GM21360 (cell line): ENCODE results near the gene POU2AF1.
"Not testable (repeated sequence)": the region's sequence is repeated elsewhere in the genome, so short reads cannot be mapped to it uniquely, and the experiment has no call there.

ENCODE experiments used
- ATAC-seq: cut with Tn5 transposase; IDR thresholded peaks from one replicate; pipeline ENCODE4 v1.9.1; 2021; ENCODE audit warnings: mild to moderate bottlenecking, moderate library complexity; ENCODE audit not compliant: unreplicated experiment

Gene POU2AF1

DNA sequence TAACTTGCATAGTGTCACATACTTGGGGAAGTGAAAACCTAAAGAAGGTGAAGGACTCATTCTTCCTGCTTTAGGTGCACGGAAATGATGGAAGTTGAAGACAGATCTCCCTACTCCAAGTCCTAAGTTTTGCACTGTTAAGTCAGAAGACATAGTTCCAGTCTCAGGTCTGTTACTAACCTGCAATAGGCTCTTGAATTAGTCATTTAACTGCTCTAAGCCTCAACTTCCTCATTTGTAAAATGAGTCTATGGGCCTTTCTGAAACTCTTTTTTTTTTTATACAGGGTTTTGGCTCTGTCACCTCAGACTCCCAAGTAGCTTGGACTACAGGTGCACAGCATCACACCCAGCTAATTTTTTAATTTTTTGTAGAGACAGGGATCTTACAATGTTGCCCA, 30.8 kb upstream of the POU2AF1 start:
- peak; percentile 48 for ATAC-seq

DNA sequence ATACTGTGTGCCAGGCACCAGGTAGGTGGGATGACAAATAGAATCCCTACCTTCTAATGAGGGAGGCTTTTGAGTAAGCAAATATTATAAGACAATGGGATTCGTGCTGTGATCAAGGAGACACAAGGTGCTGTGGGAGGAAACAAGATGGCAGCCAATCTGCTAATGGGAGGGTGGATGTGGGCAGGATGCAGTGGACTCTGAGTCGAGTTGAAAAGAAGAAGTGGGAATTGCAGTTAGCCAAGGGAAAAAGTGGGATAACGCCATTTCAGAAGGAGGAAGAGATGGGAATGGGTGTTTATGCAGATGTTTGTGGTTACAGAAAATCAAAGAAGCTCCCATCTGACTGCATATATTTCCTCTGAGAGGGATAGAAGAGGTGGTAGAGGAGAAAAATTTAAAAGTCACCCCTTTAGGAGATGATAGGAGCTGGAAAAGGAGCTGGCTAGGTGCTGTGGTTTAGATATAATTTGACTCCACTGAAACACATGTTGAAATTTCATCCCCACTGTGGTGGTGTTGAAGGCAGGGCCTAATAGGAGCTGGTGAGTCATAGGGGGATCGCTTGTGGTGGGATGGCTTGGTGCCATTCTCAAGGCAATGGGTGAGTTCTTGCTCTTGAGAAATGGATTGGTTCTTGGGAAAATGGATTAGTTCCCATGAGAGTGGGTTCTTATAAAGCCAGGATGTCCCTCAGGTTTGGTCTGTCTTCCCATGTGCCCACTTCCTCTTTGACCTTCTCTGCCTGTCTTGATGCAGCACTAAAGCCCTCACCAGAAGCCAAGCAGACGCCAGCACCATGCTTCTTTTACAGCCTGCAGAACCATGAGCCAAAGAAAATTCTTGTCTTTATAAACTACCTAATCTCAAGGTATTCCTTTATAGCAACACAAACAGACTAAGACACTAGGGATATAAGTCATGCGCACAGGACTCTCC, 30.0 kb upstream of the POU2AF1 start:
- ATAC-seq: peak; percentile 38

DNA sequence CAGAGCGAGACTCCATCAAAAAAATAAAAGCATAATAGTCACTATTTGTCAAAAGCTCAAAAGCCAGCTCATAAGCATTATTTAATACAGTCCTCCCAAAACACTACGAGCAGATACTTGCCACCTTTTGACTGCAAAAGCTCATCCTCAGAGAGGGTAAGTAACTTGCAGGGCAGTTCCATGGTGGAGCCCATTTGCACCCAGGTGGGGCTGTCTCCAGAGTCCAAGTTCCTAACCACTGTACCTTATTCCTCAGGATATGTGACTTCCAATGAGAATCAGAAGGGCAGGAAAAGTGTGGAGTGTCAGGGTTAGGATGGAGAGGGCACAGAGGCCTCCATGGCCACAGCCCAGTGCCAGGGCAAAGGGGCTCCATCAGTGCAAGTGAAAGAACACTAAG, 28.6 kb upstream of the POU2AF1 start:
- ATAC-seq: no peak

DNA sequence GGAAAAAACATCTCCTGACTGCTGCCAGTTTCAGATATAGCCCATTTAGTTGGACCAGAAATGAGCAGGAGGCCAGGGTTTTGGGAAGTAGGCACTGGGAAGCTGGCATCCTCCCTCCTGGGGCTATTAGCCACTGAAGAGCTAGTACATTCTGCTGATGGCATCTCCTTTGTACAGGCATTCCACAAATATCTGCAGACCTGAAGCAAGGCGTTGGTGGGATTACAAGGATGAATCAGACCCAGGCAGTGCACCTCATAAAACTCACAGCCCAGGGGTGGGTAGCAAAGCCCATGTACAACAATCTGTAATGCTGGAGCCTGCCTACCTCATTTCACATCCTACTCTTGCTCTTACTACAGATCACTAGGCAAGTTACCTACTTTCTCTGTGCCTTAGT, 27.5 kb upstream of the POU2AF1 start:
- ATAC-seq: no peak

DNA sequence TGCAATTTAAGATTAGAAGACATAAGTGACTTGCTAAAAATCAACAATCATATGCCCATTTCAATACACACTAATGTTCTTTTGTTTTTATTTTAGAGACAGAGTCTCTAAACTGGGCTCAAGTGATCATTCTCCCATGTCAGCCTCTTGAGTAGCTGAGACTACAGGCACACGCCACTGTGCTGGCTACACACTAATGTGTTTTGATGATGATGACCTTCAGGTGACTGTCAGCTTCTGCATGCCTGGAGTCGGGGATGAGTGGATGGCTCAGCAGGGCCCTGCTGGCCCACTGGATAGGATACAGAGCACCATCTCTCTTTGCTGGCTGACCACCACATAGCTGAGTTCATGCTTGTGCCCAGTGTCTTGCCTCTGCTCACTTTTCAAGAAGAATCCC, 27.0 kb upstream of the POU2AF1 start:
- no peak for ATAC-seq

DNA sequence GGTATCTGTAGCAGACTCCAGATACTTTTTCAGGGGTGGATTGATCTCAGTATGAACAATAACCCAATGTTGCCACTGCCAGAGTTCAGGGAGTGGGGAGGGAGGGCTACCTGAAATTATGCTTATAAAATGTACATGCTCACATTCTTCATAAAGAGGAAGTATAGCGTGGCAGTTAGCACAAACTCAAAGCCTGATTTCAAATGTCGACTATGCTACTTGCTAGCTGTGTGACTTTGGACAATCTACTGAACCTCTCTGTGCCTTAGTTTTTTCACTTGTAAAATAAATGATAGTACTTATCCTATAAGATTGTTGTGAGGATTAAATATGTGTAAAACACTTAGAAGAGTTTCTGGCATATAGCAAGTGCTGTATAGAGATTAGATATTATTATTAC, 26.5 kb upstream of the POU2AF1 start:
- no peak for ATAC-seq

DNA sequence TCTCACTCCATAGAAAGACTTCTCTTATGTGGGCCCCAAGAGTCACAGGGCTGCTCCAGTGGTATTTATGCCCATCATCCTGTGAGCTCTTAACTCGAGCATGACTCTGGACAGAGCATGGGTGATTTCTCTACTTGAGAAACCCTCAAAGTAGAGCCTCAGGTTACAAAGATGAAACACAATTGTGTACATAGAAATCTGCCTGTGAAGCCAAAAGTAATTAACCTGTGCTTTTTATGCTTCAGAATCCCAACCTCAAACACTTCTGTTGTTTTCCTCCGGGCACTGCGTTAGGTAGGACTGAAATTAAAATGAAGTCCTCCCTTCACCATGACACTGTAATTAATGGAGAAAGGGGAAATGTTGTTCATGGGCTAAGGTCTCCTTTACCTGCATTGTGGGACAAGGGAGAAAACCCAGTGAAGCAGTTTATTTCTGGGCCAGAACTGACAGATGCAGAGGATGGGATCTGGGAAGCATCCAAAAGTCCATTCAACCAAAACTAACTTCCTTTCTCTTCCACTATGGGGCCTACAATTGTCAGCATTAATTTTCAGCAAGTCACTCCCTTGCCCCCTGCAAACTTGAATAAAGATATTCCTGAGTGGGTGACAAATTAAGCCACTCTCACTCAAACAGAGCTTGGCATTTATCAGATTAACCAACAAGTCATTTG, 24.1 kb upstream of the POU2AF1 start:
- ATAC-seq: no peak

DNA sequence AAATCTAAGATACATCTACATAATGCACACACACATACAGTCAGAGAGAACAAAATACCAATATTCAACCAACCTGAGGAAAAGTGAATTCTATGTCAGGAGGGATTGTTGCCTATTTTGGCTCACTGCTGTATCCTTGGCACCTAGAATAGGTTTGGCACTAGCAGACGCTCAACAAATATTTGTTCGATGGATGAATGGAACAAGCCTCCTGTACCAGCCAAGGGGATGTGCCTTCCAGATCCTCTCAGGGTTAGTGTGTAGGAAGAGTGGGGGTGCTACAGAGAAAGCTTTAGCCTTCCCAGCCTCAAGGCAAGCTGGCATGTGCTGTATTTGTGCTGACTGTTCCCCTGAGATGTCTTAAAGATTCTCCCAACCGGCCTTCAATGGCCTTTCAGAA, 23.3 kb upstream of the POU2AF1 start:
- ATAC-seq: no peak

DNA sequence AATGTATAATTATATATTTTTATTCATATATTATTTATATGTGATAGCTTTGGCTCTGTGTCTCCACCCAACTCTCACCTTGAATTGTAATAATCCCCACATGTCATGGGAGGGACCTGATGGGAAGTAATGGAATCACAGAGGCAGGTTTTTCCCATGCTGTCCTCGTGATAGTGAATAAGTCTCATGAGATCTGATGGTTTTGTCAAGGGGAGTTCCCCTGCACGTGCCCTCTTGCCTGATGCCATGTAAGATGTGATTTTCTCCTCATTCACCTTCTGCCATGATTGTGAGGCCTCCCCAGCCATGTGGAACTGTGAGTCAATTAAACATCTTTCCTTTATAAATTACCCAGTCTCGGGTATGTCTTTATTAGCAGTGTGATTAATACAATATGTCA, 22.9 kb upstream of the POU2AF1 start:
- ATAC-seq: not testable (repeated sequence)

DNA sequence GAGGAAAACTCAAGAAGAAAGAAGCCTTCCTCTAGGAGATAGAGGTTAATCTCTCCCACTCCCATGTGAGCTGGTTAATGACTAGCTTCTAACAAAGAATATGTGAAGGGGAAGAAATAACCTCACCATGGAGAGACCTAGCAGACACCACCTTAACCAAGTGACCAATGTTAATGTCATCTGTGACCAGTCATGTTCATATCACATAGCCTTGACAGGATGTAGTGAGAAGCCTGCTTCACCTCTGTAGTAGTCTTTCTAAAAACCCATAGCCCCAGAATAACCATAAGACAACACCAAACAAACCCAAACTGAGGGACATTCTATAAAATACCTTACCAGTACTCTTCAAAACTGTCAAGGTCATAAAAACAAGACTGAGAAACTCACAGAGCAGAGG, 21.5 kb upstream of the POU2AF1 start:
- no peak for ATAC-seq

DNA sequence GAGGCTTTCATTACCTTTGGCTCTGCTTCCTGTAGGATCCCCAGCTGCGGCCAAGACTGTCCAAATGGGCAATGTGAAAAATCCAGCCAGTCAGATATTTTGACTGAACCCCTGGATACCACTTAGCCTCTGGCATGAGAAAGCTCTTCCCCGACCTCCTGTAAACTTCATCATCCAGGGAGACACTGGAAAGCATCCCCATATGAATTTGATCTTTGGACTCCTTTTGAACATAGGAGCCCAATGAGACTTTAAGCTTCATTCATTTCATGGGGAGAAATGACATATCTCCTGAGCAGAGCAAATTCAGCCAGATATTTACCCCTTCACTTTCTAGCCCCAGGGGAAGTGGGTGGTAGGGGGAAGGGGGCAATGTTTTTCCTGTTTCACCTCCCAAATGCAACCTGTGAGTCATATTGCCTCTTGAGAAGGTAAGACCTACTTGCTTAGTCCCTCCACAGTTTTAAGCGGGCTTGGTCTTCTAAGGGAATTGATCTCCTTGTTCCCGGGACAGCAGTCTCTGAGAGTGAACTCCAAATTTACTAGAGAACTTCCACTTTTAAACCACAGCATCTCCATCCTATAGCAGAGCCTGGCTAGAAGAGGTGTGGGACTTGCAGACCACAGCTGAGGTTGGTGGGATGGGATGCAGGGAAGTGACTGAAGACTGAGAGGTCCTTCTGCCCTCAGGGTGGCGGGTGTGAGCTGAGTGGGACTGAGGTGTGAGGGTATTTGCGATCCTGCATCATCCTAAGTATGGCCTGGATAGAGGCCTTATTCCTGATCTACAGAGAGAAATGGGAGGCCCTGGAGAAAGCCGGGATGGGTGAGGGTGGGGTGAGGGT, 20.3 kb upstream of the POU2AF1 start:
- ATAC-seq: no peak

DNA sequence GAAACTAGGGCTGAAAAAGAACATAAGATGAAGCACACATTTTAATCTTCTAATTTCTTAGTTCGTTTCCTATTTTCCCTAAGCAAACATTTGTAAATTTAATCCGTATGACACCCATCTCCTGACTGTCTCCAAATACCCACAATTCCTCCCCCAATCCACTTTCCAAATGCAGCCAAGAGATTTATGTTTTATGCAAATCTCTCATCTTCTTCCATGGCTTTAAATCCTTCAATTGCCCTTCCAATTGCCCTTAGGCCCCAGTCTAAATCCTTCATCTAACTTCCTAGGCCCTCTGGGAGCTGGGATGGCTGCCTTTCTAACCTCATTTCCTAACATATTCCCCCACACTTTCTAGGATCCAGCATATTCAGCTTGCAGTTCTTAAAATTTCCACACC, 18.0 kb upstream of the POU2AF1 start:
- ATAC-seq: no peak

DNA sequence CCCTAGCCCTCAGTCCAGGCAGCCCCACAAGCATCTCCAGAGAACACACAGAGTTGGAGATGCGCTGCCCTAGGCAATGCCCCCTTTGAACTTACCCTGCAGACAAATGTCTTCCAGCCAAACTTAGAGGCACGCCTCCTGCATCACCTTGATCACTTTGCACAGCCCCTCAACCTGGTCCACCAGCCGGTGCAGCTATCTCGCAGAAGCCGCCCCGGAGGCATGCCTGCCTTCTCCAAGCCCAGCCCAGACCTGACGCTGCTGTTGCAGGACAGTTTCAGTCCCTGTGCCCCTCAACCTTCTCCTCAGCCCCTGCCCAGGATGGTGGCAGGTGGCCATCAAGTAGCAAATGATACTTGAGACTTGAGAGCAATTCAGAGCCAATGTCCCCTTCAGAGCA, 16.7 kb upstream of the POU2AF1 start:
- no peak for ATAC-seq

DNA sequence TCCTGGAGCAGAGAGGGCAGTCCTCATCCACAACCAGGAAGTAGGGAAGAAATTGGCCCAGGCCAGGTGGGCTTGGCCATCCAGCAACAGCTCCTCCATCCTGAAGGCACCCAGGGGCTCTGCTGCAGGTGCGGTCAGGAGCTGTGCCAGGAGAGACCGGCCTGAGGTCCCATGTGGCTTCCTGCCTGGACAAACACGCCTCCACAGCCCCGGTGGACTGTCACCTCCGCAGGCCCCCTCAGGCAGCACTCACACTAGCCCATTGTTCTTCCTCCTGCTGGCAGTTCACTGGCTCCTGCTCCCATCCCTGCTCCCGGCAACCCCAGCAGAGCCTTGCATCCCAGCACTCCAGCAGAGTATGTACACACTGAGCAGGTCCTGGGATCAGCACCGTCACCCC, 16.0 kb upstream of the POU2AF1 start:
- ATAC-seq: no peak

DNA sequence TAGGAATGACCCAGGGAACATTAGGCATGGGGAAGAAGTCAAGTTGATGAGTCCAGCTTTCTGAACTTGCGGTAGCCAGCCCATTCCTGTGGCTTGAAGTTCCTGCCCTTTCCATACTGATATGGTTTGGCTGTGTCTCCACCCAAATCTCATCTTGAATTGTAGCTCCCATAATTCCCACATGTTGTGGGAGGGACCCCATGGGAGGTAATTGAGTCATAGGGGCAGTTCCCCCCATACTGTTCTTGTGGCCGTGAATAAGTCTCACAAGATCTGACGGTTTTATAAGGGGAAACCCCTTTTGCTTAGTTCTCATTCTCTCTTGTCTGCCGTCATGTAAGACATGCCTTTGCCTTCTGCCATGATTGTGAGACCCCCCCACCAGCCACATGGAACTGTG, 15.1 kb upstream of the POU2AF1 start:
- not testable (repeated sequence) for ATAC-seq

DNA sequence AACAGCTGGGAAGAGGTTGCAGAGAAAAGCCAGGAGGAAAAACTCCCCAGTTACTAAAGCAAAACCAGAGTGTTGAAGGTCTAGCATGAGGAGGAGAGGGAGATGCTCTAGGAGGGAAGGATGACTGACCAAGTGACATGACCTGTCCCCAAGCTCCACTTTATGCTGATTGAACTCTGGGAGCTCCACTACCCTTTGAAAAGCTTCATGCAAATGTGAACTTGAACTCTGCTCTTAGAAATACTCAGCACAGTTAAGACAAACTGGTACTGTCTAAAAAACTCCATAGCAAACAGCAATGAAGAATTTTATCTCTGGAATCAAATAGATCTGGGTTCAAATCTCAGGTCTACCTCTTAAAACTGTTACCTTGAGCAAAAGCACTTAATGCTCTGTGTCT, 14.5 kb upstream of the POU2AF1 start:
- ATAC-seq: no peak

DNA sequence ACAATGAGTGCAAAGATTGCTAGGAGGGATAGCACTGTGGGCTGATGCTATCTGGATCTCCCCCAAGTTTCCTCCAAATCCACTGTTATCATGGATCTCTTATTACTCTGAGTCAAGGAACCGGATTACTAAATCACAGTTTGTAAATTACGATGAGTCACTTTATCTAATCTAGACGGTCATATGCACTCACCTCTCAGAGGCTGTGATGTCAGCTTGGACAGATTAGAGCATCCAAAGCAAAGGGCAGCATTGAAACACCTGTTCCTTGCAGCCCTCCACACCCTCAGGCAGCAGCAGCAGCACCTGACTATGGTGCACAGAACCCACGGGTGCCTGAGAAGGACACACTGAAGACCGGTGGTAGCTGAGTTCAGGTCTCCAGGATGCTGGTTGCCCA, 14.0 kb upstream of the POU2AF1 start:
- ATAC-seq: no peak

DNA sequence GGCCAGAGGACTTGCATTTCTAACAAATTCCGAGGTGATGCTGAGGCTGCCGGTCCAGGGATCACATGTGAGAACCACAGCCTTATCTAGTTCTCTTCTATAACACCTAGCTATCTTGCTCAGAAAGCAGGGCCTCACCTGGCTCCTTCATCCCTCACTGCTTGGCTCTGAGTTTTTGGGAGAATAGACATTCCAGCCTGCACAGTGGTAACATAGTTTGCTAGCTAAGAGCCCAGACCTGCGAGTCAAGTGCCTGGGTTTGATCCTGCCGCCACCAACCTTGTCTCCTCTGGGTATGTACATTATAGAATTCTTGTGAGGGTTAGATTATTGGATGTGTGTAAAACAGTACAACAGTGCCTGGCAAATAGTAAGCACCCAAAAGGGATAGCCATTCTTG, 13.5 kb upstream of the POU2AF1 start:
- no peak for ATAC-seq

DNA sequence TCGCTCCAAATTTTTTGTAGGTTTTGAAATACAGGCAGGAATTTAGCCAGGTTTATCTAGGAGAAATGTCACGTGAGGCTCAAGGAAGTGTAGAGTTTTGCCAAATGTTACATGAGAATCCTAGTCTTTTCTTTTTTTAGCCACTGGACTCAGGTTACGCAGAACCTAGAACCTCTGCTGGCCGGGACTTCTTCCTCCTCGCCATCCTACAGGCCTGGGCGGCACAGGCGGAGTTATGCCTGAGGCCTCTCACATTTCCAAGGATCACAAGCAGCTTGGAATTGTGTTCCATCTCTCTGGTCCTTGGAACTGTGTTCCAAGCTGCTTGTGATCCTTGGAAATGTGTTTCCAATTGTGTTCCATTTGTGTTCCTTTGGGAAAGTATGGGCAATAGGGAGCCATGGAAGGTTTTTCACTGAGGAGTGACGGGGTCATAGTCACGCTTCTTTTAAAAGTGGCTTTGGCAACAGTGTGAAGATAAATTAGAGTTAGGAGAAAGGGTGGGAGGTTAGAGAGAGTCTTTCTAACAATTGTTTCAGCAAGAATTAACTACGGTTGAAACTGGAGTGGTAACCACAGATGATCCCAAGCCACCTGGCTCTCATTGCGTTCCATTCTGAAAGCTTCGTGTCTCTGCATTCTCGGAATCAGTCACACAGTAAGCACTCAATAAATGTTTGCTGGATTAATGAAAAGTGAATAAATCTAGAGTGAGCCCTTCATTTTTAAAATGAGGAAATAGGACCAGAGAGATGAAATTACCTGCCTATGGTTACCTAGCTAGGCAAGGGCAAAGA, 12.5 kb upstream of the POU2AF1 start:
- ATAC-seq: no peak

DNA sequence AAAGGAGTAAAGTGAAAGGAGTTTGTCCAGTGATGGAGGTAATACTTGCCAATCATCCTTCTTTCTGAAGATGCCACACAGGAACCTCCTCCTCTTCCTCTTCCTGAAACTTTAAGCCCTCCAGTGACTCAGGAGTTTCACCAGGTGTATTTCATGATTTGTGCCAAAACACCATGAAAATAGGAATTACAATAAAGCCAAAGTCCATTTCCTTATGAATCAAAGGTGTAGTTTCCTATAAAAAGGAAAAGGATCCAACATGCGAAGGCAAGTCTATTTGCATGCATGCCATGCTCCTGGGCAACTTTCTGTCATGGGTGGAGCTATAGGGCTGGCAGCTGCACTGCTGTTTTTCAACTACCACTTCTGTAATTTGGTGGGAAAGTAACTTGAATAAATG, 9.8 kb upstream of the POU2AF1 start:
- no peak for ATAC-seq

DNA sequence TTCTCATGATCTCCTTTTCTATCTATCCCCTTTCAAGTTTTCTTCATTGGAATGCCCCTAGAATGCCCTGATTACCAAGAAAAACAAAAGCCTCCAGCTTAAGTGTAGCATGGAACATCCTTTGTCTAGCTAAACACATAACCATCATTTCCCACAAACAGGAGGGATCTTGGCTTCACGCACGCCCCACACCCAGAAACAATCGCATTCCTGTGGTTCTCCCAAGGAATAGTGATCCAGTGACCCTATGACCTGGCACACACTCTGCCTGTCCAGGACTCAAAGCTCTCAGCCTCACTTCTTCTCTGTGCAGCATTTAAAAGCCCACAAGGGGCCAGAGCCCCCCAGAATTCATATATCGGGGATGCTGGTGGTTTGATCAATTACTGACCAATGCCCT, 9.3 kb upstream of the POU2AF1 start:
- ATAC-seq: no peak
